ENCODE measurements around the gene SNED1. TPM values are rescaled to one million over a fixed set of nuclear protein-coding genes. Genes with fewer than 3 reads are reported as not detected.

SNED1 gene
- total RNA-seq, 2 experiments from 2014 or later = 2.8 to 13.6 TPM

- TF ChIP-seq EZH2phosphoT487 (IDR thresholded peaks at IDR 0.05; ENCODE audit: borderline replicate concordance, low read depth, low read length) = no peak
- TF ChIP-seq CTCF (conservative IDR thresholded peaks at IDR 0.05; ENCODE audit: low read length) = no peak
- Histone ChIP-seq H3K9me3 (ENCODE audit: low read length) (peaks cover 7% of the 10 kb centered on the region; the same call in 1 of the 2 replicates), H3K36me3 (ENCODE audit: insufficient read depth, low read length) (no peaks in the 10 kb centered on the region), H4K20me1 (ENCODE audit: insufficient read depth, low read length) (no peaks in the 10 kb centered on the region), H3K27ac (ENCODE audit: low read depth, low read length, poor library complexity, severe bottlenecking) (no peak overlapping the region), H2AFZ (ENCODE audit: low read length) (no peak overlapping the region), H3K9me2 (ENCODE audit: insufficient read depth, low read length) (no peaks in the 10 kb centered on the region), H3K4me2 (ENCODE audit: low read length) (no peak overlapping the region), H3K4me3 (ENCODE audit: low read depth, low read length, poor library complexity, severe bottlenecking) (no peak overlapping the region), H3K4me1 (ENCODE audit: insufficient read depth, low read length, poor library complexity, severe bottlenecking) (peaks cover 18% of the 10 kb centered on the region), H3K79me2 (ENCODE audit: insufficient read depth, low read depth, low read length) (no peaks in the 10 kb centered on the region)
- ChIA-PET CTCF (ENCODE audit: unreplicated experiment) (no interaction called here), POLR2A (no interaction called here)
- no peak for DNase-seq (ENCODE audit: low spot score)
- BruUV-seq (replicated peaks) = no TSS peak
- intact Hi-C loops (cut with micrococcal nuclease; ENCODE audit: unreplicated experiment) = no loop called here
Measured at GRCh38 chr2:241047253-241048010, 49.0 kb downstream of the SNED1 start.

GRCh38 chr2:241048149-241048948, 49.9 kb downstream of the SNED1 start:
- no peaks in the 10 kb centered on the region for H3K79me2 ChIP-seq (ENCODE audit: insufficient read depth, low read depth, low read length)
- no peak overlapping the region for H2AFZ ChIP-seq (ENCODE audit: low read length)
- no peak overlapping the region for H3K27ac ChIP-seq (ENCODE audit: low read depth, low read length, poor library complexity, severe bottlenecking)
- CTCF ChIA-PET (ENCODE audit: unreplicated experiment) = no interaction called here
- H3K9me2 ChIP-seq (ENCODE audit: insufficient read depth, low read length) = no peaks in the 10 kb centered on the region
- DNase-seq (ENCODE audit: low spot score) = no peak
- intact Hi-C loops (cut with micrococcal nuclease; ENCODE audit: unreplicated experiment) = no loop called here
- no peak overlapping the region for H3K4me2 ChIP-seq (ENCODE audit: low read length)
- H3K4me3 ChIP-seq (ENCODE audit: low read depth, low read length, poor library complexity, severe bottlenecking) = no peak overlapping the region
- peaks cover 7% of the 10 kb centered on the region; the same call in 1 of the 2 replicates for H3K9me3 ChIP-seq (ENCODE audit: low read length)
- TF ChIP-seq EZH2phosphoT487 (IDR thresholded peaks at IDR 0.05; ENCODE audit: borderline replicate concordance, low read depth, low read length) (no peak), CTCF (conservative IDR thresholded peaks at IDR 0.05; ENCODE audit: low read length) (no peak)
- BruUV-seq (replicated peaks) = no TSS peak
- POLR2A ChIA-PET = interaction anchor here (1.4 to 1.5 kb wide), 2 partner anchors 10 to 31 kb away, joined by 4 read pairs; no protein-coding TSS in a partner anchor
- peaks cover 9% of the 10 kb centered on the region for H3K4me1 ChIP-seq (ENCODE audit: insufficient read depth, low read length, poor library complexity, severe bottlenecking)
- H3K36me3 ChIP-seq (ENCODE audit: insufficient read depth, low read length) = no peaks in the 10 kb centered on the region
- H4K20me1 ChIP-seq (ENCODE audit: insufficient read depth, low read length) = no peaks in the 10 kb centered on the region

All from OCI-LY7 (cell line).